Ishikawa (cell line): ENCODE measurements around the gene SLC12A5.

Experiments
- CEBPB ChIP-seq: IDR thresholded peaks from 2 replicates; pipeline ENCODE4 v1.6.1; 2012
- EP300 ChIP-seq: IDR thresholded peaks from 2 replicates; pipeline ENCODE4 v1.6.1; 2012; ENCODE audit warnings: borderline replicate concordance
- ZBTB7A ChIP-seq: IDR thresholded peaks from 2 replicates; pipeline ENCODE4 v1.6.1; 2012; ENCODE audit warnings: low read depth
- TF ChIP-seq, protein P1 (sequence below): IDR thresholded peaks from 2 replicates; pipeline ENCODE4 v1.6.1; 2012

DNA sequence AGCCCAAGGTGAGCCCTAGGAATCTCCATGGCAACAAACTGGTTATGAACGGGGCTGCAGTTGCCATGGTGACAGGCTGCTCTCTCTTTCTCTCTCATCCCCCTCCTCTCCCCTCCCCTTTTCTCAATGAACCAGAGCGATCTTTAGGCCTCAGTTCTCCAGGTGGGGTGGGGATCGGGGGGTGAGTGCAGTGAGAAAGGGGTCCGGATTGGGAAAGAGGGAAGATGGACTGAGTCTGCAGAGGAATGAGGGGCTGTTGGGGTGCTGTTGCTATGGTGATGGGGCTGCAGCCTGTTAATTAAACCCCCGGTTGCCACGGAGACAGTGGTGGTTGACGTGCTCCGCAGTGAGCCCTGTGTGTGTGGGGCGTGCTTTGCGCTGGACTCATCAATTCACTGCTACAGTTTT, 3.6 kb upstream of the SLC12A5 start:
- TF ChIP-seq, protein P1, sequence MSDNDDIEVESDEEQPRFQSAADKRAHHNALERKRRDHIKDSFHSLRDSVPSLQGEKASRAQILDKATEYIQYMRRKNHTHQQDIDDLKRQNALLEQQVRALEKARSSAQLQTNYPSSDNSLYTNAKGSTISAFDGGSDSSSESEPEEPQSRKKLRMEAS, result no peak
- TF ChIP-seq ZBTB7A (no peak), EP300 (no peak), CEBPB (no peak)
